ENCODE results near the gene FRAS1. TPM values are rescaled to one million over a fixed set of nuclear protein-coding genes. Genes with fewer than 3 reads are reported as not detected.

FRAS1 gene
- total and polyA plus RNA-seq, 5 experiments from 2014 or later, result 0.02 to 0.06 TPM; not detected in 3

GRCh38 chr4:78509043-78509442 is 451.9 kb downstream of the FRAS1 start:
- H3K4me3 Mint-ChIP-seq, result no peak overlapping the region
- POLR2A ChIA-PET, result no interaction called here
- peaks cover 0 to 20% (median 4%) of the 10 kb centered on the region in 5 donors for H3K27me3 Mint-ChIP-seq
- DNase-seq (no peak), ATAC-seq (no peak)
- H3K27ac Mint-ChIP-seq, result no peak overlapping the region
- no peaks in the 10 kb centered on the region for H3K36me3 Mint-ChIP-seq
- H3K9me3 Mint-ChIP-seq, result no peaks in the 10 kb centered on the region
- no peaks in the 10 kb centered on the region for H3K4me1 Mint-ChIP-seq

- H3K4me1 Mint-ChIP-seq, result no peaks in the 10 kb centered on the region
- no peaks in the 10 kb centered on the region for H3K36me3 Mint-ChIP-seq
- peaks cover 0 to 17% (median 4%) of the 10 kb centered on the region in 5 donors for H3K27me3 Mint-ChIP-seq
- H3K9me3 Mint-ChIP-seq, result no peaks in the 10 kb centered on the region
- POLR2A ChIA-PET, result no interaction called here
- ATAC-seq (no peak), DNase-seq (no peak)
- H3K27ac Mint-ChIP-seq, result no peak overlapping the region
- no peak overlapping the region for H3K4me3 Mint-ChIP-seq
Observed at GRCh38 chr4:78510108-78510507, 453.0 kb downstream of the FRAS1 start.

- no peaks in the 10 kb centered on the region for H3K36me3 Mint-ChIP-seq
- POLR2A ChIA-PET, result no interaction called here
- no peaks in the 10 kb centered on the region for H3K9me3 Mint-ChIP-seq
- H3K27ac Mint-ChIP-seq, result no peak overlapping the region
- no peak overlapping the region for H3K4me3 Mint-ChIP-seq
- H3K4me1 Mint-ChIP-seq, result no peaks in the 10 kb centered on the region
- H3K27me3 Mint-ChIP-seq, result peaks cover 0 to 11% (median 3%) of the 10 kb centered on the region in 5 donors
- no peak for DNase-seq
- ATAC-seq, result no peak
Observed at GRCh38 chr4:78510681-78511080, 453.6 kb downstream of the FRAS1 start.

- H3K4me3 Mint-ChIP-seq, result no peak overlapping the region
- no peak for ATAC-seq
- no peaks in the 10 kb centered on the region for H3K36me3 Mint-ChIP-seq
- H3K27me3 Mint-ChIP-seq, result peaks cover 0 to 2% (median 0%) of the 10 kb centered on the region in 5 donors
- H3K9me3 Mint-ChIP-seq, result no peaks in the 10 kb centered on the region
- H3K4me1 Mint-ChIP-seq, result no peaks in the 10 kb centered on the region
- POLR2A ChIA-PET, result no interaction called here
- no peak overlapping the region for H3K27ac Mint-ChIP-seq
- no peak for DNase-seq
Observed at GRCh38 chr4:78512357-78512920, 455.3 kb downstream of the FRAS1 start.

DNA sequence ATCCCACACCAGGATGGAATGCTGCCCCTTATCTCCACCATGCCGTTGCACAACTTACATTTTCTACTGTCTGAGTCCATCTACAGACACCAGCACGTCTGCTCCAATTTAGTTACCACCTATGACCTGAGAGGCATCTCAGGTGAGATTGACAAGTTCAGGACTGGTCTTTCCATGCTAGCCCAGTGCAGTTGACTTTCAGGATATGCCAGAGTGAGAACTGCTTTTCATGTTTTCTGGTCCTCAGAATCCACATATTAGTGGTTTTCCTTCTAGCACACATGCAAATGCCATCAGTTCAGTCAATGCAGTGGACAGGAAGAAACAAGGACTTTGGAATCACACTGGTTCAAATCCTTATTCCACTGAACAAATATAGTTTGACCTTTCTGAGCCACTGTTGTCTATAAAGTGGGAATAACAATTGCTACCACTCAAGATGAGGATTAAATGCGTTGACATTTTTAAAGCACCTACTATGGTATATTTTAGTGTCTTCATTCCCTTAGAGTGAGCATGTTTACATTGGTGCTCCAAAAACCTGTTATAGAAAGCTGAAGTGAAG is 456.4 kb downstream of the FRAS1 start:
- no peaks in the 10 kb centered on the region for H3K9me3 Mint-ChIP-seq
- H3K4me3 Mint-ChIP-seq, result no peak overlapping the region
- POLR2A ChIA-PET, result no interaction called here
- H3K4me1 Mint-ChIP-seq, result no peaks in the 10 kb centered on the region
- no peaks in the 10 kb centered on the region for H3K27me3 Mint-ChIP-seq
- ATAC-seq, result no peak
- no peaks in the 10 kb centered on the region for H3K36me3 Mint-ChIP-seq
- H3K27ac Mint-ChIP-seq, result no peak overlapping the region
- DNase-seq, result no peak

DNA sequence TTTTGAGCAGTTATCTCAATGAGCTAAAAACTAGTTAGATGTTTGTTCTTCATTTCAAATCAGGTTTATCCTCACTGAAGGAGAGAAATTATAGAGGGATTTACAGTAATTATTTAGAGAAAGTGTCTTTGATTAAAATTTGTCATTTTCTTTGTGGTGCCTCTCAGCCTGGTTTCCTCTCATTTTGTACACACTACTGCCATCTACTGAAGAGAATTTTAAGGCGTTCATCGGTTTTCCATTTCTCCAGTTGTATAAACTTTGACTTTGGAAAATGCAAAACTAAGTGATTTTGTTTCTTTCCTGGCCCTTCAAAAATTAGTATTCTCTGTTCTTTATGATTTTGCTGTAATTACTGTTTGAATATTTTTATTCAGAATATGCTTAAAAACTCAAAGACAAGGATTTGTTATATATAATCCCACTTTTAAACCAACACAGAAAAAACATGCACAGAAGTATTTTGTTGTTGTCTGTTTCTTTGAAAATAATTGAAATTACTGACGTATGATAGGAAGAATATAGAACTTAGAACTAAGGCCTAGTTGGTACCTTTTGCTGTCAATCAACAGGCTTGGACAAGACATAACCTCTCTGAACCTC is 460.0 kb downstream of the FRAS1 start:
- no peak overlapping the region for H3K27ac Mint-ChIP-seq
- ATAC-seq, result no peak
- POLR2A ChIA-PET, result no interaction called here
- H3K4me1 Mint-ChIP-seq, result no peaks in the 10 kb centered on the region
- H3K36me3 Mint-ChIP-seq, result no peaks in the 10 kb centered on the region
- H3K4me3 Mint-ChIP-seq, result no peak overlapping the region
- H3K9me3 Mint-ChIP-seq, result no peaks in the 10 kb centered on the region
- DNase-seq, result no peak
- H3K27me3 Mint-ChIP-seq, result peaks cover 2 to 11% (median 5%) of the 10 kb centered on the region in 5 donors

DNA sequence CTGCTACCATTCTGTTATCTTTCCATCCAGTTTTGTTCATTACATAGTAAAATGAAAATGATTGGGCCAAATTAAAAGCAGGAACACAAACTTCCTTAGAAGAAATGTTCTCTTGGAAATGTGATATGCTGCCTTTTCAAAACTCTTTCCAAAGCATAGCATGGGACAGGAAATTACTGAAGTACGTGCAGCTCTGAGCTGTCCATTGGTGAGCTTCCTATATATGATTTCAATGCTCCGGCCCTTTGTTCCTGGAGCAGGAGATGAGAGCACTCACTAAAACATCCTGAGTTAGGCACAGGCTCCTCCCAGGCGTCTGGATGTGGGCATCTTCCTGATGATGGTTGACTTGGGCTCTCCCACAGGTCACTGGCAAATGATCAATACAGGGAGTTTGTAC is 461.4 kb downstream of the FRAS1 start:
- no peak overlapping the region for H3K4me3 Mint-ChIP-seq
- DNase-seq (no peak), ATAC-seq (no peak)
- H3K9me3 Mint-ChIP-seq, result no peaks in the 10 kb centered on the region
- no peaks in the 10 kb centered on the region for H3K36me3 Mint-ChIP-seq
- no peaks in the 10 kb centered on the region for H3K4me1 Mint-ChIP-seq
- peaks cover 2 to 11% (median 5%) of the 10 kb centered on the region in 5 donors for H3K27me3 Mint-ChIP-seq
- POLR2A ChIA-PET, result no interaction called here
- no peak overlapping the region for H3K27ac Mint-ChIP-seq

GRCh38 chr4:78519962-78520361 is 462.8 kb downstream of the FRAS1 start:
- no peak overlapping the region for H3K27ac Mint-ChIP-seq
- no peak for DNase-seq
- POLR2A ChIA-PET, result no interaction called here
- no peak overlapping the region for H3K4me3 Mint-ChIP-seq
- no peaks in the 10 kb centered on the region for H3K9me3 Mint-ChIP-seq
- no peaks in the 10 kb centered on the region for H3K4me1 Mint-ChIP-seq
- peaks cover 5 to 20% (median 6%) of the 10 kb centered on the region in 5 donors for H3K27me3 Mint-ChIP-seq
- no peaks in the 10 kb centered on the region for H3K36me3 Mint-ChIP-seq
- no peak for ATAC-seq

DNA sequence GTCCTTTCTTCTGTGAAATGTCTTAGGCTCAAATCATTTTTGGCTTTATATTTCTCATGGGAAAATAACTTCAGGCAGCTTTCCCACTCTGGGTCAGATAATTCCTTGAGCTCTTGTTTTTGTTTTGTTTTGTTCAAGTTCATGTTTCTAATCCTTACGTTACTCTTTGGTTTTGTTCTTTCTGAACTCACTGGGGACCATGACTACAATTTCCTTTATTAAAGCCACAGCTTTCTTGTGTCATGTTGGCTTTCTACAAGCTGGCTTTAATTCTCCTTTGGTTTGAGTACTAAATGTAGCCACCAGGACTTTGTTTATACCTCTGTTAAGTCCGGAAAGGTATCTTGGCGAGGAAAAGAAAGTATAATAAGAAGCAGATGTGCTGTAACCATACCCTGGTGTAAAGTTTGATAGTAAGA is 463.7 kb downstream of the FRAS1 start:
- Mint-ChIP-seq H3K27ac (no peak overlapping the region), H3K36me3 (no peaks in the 10 kb centered on the region), H3K27me3 (peaks cover 5 to 20% (median 6%) of the 10 kb centered on the region in 5 donors), H3K9me3 (no peaks in the 10 kb centered on the region), H3K4me3 (no peak overlapping the region), H3K4me1 (no peaks in the 10 kb centered on the region)
- DNase-seq (no peak), ATAC-seq (no peak)
- POLR2A ChIA-PET, result no interaction called here

GRCh38 chr4:78524009-78524408 is 466.9 kb downstream of the FRAS1 start:
- no peak overlapping the region for H3K27ac Mint-ChIP-seq
- POLR2A ChIA-PET, result no interaction called here
- DNase-seq, result no peak
- no peaks in the 10 kb centered on the region for H3K9me3 Mint-ChIP-seq
- no peaks in the 10 kb centered on the region for H3K36me3 Mint-ChIP-seq
- ATAC-seq, result no peak
- peaks cover 5 to 20% (median 6%) of the 10 kb centered on the region in 5 donors for H3K27me3 Mint-ChIP-seq
- H3K4me1 Mint-ChIP-seq, result no peaks in the 10 kb centered on the region
- no peak overlapping the region for H3K4me3 Mint-ChIP-seq

DNA sequence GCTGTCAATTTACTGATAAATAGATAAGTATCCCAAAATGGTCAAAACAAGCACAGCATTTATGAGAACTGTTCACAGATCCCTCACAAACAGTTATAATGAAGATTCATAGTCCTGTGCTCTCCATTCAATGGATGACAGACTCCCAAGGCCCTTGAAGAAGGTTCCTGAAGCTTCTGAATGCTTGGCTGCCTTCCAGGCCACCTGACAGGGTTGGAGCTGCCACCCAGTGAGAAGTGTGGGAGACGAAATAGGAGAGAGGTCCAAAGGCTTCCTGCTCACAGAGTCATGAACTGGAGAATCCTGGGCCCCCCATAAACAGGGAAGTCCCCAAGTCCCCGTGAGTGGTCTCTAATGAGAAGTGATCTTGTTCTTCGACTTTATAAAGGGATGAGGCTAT is 468.4 kb downstream of the FRAS1 start:
- POLR2A ChIA-PET, result no interaction called here

GRCh38 chr4:78527103-78527502 is 470.0 kb downstream of the FRAS1 start:
- ATAC-seq, result no peak
- H3K27me3 Mint-ChIP-seq, result peaks cover 1 to 11% (median 3%) of the 10 kb centered on the region in 5 donors

More for the DNA sequence above, 468.4 kb downstream of the FRAS1 start:
- H3K9me3 Mint-ChIP-seq, result no peaks in the 10 kb centered on the region
- no peak for DNase-seq
- no peak overlapping the region for H3K4me3 Mint-ChIP-seq
- H3K4me1 Mint-ChIP-seq, result no peaks in the 10 kb centered on the region
- H3K36me3 Mint-ChIP-seq, result no peaks in the 10 kb centered on the region
- H3K27ac Mint-ChIP-seq, result no peak overlapping the region
- ATAC-seq, result no peak
- H3K27me3 Mint-ChIP-seq, result peaks cover 1 to 11% (median 3%) of the 10 kb centered on the region in 5 donors

DNA sequence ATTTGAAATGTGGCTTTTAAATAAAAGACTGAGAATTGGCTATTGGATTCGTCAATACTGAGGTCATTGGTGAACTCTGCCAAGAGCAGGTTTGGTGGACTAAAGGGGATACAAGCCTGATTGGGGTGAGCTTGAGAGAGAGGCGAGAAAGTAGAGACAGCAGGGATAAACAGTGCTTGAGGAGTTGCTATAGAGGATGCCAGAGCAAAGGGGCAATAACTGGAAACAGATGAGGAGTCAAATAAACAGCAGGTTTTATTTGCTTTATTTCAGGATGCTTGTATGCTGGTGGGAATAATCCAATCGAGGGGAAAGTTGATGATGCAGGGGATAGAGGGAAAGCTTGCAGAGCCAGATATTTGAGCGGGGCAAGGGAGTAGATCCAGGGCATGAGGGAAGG is 470.4 kb downstream of the FRAS1 start:
- DNase-seq, result no peak
- no peaks in the 10 kb centered on the region for H3K9me3 Mint-ChIP-seq
- H3K36me3 Mint-ChIP-seq, result no peaks in the 10 kb centered on the region
- peaks cover 1 to 11% (median 3%) of the 10 kb centered on the region in 5 donors for H3K27me3 Mint-ChIP-seq
- POLR2A ChIA-PET, result no interaction called here
- no peak for ATAC-seq
- no peaks in the 10 kb centered on the region for H3K4me1 Mint-ChIP-seq
- H3K27ac Mint-ChIP-seq, result no peak overlapping the region
- H3K4me3 Mint-ChIP-seq, result no peak overlapping the region

More at GRCh38 chr4:78527103-78527502, 470.0 kb downstream of the FRAS1 start:
- H3K27ac Mint-ChIP-seq, result no peak overlapping the region
- no peaks in the 10 kb centered on the region for H3K4me1 Mint-ChIP-seq
- H3K9me3 Mint-ChIP-seq, result no peaks in the 10 kb centered on the region
- H3K36me3 Mint-ChIP-seq, result no peaks in the 10 kb centered on the region
- no peak for DNase-seq
- no peak overlapping the region for H3K4me3 Mint-ChIP-seq
- POLR2A ChIA-PET, result no interaction called here

- H3K4me3 Mint-ChIP-seq, result no peak overlapping the region
- H3K27ac Mint-ChIP-seq, result no peak overlapping the region
- no peaks in the 10 kb centered on the region for H3K4me1 Mint-ChIP-seq
- POLR2A ChIA-PET, result no interaction called here
- no peaks in the 10 kb centered on the region for H3K9me3 Mint-ChIP-seq
- H3K36me3 Mint-ChIP-seq, result no peaks in the 10 kb centered on the region
- peaks cover 1 to 11% (median 3%) of the 10 kb centered on the region in 5 donors for H3K27me3 Mint-ChIP-seq
- DNase-seq, result no peak
- ATAC-seq, result no peak
Observed at GRCh38 chr4:78528327-78528726, 471.2 kb downstream of the FRAS1 start.

All from naive thymus-derived CD8-positive, alpha-beta T cell (primary cell).